Activated CD8-positive, alpha-beta memory T cell treated with anti-CD3 and anti-CD28 coated beads, Interleukin-2, amount 50 U/mL, for 48 hours (primary cell): ENCODE measurements around the gene FRK.
"Not testable (repeated sequence)": the region's sequence is repeated elsewhere in the genome, so short reads cannot be mapped to it uniquely, and the experiment has no call there.

Experiments used
- DNase-seq: peaks from one replicate; pipeline ENCODE4 v3.0.0-alpha.2; 2020

The FRK gene

GRCh38 chr6:116073765-116074440, 13.2 kb upstream of the FRK start:
- no peak for DNase-seq

- DNase-seq, result no peak
Measured at GRCh38 chr6:116072368-116072767, 11.7 kb upstream of the FRK start.

- no peak for DNase-seq
Measured at GRCh38 chr6:116070616-116071389, 10.1 kb upstream of the FRK start.

GRCh38 chr6:116070101-116070500, 9.4 kb upstream of the FRK start:
- no peak for DNase-seq

GRCh38 chr6:116066789-116067188, 6.1 kb upstream of the FRK start:
- DNase-seq, result no peak

- DNase-seq, result no peak
Measured at GRCh38 chr6:116064666-116065065, 4.0 kb upstream of the FRK start.

GRCh38 chr6:116062496-116062895, 1.8 kb upstream of the FRK start:
- no peak for DNase-seq

- DNase-seq, result no peak
Measured at GRCh38 chr6:116059713-116060571, 749 bp downstream of the FRK start.

- DNase-seq, result no peak
Measured at GRCh38 chr6:116057766-116058165, 2.9 kb downstream of the FRK start.

- no peak for DNase-seq
Measured at GRCh38 chr6:116055513-116055912, 5.2 kb downstream of the FRK start.

GRCh38 chr6:116051244-116051643, 9.4 kb downstream of the FRK start:
- no peak for DNase-seq

- DNase-seq, result no peak
Measured at GRCh38 chr6:116050737-116051136, 10.0 kb downstream of the FRK start.

- DNase-seq, result no peak
Measured at GRCh38 chr6:116049321-116049720, 11.4 kb downstream of the FRK start.

- DNase-seq, result no peak
Measured at GRCh38 chr6:116047173-116047933, 13.3 kb downstream of the FRK start.

- DNase-seq, result no peak
Measured at GRCh38 chr6:116046737-116047136, 14.0 kb downstream of the FRK start.

GRCh38 chr6:116046272-116046671, 14.4 kb downstream of the FRK start:
- not testable (repeated sequence) for DNase-seq

- no peak for DNase-seq
Measured at GRCh38 chr6:116041934-116042333, 18.8 kb downstream of the FRK start.

- DNase-seq, result no peak
Measured at GRCh38 chr6:116040993-116041392, 19.7 kb downstream of the FRK start.

GRCh38 chr6:116036885-116037284, 23.8 kb downstream of the FRK start:
- no peak for DNase-seq

GRCh38 chr6:116036075-116036773, 24.5 kb downstream of the FRK start:
- no peak for DNase-seq

GRCh38 chr6:116035616-116036015, 25.1 kb downstream of the FRK start:
- no peak for DNase-seq

- DNase-seq, result no peak
Measured at GRCh38 chr6:116034327-116034726, 26.4 kb downstream of the FRK start.
